SKM-1 treated with dmso at 0.1 percent for 144 hours (cell line): Measurements from ENCODE around the gene TSSC4.

Experiments
- DNase-seq: peaks from one replicate; lab custom pipeline; 2025; ENCODE audit not compliant: unreplicated experiment; lab: John Stamatoyannopoulos, UW

The TSSC4 gene

DNA sequence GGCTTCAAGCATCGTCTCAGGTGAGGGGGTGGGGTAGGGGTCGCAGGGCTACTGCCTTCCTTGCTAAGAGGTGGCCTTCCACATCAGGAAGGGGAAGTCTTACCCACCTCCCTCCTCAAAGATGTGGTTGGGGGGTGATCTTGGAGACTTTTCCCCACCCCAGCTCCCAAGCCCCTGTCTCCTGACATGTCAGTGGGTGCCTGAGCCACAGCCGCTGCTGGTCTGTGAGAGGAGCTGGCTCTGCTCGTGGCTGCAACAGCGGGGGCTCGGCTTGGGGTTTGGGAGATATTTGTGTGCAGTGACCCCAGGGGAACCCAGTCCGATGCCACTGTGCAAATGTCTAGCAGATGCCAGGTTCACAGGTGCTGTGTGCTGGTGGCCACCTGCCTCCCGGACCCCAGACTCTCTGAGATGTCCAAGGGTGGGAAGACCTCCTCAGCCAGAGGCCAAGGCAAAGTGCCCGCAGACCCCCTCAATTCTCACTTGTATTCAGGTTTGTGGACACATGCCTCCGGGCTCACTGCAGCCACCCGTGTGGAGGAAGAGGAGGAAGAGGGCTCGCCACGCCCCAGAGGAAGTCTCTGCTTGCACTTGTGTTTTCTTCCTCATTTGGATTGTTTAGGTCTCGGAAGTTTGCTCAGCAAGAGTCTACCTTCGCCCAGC, 46.2 kb downstream of the TSSC4 start:
- peak; percentile 78 for DNase-seq

DNA sequence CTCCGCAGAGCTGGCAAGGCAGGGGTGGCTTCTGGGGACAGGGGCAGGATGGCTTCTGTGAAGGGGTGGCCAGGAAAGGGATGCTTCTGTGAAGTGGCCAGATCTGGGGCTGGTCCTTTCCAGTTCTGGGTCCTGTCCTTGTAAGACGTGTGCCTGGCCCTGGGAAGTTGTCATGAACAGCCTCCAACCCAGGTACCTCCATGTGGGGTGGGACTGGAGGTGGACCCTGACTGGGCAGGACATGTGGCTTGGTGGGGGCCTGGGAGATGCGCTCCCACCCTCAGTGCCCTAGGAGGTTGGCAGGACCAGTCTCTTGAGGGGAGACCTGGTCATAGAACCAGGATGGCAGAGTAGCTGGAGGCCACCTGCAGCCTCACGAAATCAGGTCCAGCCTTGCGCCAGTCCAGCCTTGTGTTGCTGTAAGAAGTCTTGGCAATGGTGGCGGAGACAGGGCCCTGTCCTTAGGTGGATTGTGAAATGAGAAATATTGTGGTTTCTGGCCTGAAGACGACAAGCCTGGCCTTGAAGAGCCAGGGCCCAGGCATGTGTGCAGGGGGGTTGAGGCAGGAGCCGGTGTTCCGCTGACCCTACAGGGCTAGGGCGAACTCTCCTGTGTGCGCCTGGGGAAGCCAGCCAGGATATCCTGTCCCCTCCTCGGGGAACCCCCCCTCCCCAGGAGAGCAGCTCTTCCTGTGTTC, 46.9 kb downstream of the TSSC4 start:
- peak; percentile 61 for DNase-seq

DNA sequence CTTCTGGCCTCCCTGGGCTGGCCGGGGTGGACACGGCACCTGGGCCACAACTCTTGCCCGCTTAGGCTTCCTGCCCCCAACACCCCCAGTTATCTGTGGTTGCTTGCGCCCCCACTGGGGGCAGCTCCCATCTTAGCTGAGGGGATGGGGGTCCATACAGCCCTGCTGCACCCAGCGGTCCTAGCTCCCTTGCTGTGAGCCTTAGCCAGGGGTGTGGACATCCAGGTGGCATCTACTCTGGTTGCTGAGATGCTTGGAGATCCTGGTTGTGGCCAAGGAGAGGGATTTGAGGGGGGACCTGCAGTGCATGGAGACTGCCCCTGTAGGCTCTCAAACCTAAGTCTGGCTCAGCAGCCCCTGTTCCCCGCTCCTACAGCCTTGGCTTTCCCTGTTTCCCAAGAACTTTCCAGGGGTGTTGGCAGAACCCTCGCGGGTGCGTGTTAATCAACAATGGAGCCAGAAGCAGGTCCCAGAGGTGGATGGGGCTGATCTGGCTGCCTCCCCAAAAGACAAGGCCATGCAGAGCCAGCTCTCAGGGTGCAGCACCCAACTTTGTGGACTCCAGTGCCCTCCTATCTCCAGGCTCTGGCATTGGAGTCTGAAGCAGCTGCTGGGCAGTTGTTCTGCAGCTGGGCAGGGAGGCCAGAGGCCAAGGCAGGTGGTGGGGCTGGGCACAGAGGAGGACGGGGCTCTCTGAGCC, 47.6 kb downstream of the TSSC4 start:
- DNase-seq, result no peak

GRCh38 chr11:2448661-2449547, 48.4 kb downstream of the TSSC4 start:
- DNase-seq, result no peak

DNA sequence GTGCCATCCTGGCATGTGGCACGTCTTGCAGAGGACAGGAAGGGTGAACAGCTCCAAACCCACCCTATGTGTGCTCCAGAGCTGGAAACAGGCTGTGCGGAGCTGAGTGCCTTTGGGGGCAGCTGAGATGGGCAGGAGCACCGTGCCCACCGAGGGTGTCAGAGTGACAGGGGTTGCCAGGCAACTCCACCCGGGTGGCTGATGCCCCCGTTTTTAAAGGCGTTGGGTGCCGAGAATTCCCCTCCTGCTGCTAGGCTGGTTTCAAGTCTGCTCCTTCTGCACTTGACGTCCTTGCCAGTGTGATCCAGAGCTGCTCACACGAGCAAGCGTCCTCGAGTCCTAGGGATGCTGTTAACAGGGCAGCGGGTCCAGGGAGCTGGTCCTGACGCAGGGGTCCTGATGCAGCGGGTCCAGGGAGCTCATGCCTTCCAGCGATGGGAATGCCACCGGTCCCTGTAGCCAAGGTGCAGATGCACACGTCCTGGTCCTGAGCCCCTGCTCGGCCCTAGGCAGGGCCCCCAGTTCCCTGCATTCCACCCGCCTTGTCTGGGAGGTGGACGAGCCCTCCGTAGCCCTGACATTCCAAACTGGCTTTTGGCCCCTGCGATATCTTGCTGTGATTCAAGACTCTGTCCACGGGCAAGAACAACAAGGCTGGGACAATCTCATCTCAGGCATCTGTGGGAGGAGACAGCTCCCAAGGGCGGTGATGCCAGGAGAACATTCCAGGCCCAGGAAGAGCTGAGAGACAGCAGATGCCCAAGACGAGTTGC, 49.2 kb downstream of the TSSC4 start:
- no peak for DNase-seq

GRCh38 chr11:2450321-2451041, 49.9 kb downstream of the TSSC4 start:
- DNase-seq, result no peak

GRCh38 chr11:2451336-2451735, 50.8 kb downstream of the TSSC4 start:
- DNase-seq, result no peak

DNA sequence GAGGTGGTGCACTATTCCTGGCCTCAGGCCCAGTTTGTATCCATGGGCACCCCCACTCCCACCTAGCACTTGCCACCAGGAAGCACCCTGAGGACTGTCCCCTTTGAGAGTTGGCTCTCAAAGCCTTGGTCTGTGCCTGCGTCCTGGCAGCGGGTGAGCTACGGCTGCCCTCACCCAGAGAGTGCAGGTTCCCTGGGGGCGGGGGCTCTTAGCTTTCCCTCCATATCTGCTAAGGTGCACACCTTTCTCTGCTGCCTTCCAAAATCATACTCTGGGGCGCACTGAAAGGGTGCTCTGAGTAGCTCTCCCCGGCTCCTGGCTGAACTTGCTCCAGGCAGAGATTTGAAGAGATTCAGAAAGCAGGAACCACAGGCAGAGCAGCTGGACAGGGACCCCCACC, 51.4 kb downstream of the TSSC4 start:
- no peak for DNase-seq

DNA sequence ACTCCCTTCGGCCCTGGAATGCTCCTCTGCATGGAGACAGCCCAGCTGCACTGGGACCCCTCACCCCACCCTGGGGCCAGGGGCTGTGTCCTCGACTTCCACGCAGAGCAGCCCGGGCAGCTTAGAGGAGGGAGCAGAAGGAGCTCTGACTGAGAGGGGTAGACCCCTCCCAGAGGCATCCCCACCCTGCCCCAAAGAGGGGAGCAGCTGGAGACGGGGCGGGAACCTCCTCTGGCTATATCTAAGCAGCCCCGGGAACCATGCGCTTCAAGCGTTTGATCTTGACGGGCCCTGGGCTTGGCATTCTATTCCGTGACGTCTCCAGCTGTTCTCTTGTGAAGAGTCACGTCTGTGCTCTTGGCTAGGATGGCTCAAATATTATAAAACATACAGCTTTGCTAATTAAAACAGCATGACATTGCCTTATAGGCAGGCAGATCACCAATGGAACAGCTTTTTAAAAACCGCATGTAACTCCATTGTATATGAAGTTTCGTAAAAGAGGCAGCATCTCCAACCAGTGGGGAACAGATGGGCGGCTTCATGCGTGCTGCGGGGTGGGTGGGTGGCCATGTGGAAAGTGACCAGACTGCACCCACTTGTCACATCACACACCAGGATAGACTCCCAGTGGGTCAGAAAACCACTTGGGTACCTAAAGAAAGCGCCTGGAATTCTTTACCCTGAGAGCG, 51.9 kb downstream of the TSSC4 start:
- no peak for DNase-seq

GRCh38 chr11:2453436-2453835, 52.9 kb downstream of the TSSC4 start:
- DNase-seq, result no peak
